ENCODE data around the gene TUBA8. TPM values are rescaled to one million over a fixed set of nuclear protein-coding genes. Genes with fewer than 3 reads are reported as not detected.

The TUBA8 gene
- total RNA-seq, 2 donors from 2014 or later: 1.3 to 2.9 TPM

DNA sequence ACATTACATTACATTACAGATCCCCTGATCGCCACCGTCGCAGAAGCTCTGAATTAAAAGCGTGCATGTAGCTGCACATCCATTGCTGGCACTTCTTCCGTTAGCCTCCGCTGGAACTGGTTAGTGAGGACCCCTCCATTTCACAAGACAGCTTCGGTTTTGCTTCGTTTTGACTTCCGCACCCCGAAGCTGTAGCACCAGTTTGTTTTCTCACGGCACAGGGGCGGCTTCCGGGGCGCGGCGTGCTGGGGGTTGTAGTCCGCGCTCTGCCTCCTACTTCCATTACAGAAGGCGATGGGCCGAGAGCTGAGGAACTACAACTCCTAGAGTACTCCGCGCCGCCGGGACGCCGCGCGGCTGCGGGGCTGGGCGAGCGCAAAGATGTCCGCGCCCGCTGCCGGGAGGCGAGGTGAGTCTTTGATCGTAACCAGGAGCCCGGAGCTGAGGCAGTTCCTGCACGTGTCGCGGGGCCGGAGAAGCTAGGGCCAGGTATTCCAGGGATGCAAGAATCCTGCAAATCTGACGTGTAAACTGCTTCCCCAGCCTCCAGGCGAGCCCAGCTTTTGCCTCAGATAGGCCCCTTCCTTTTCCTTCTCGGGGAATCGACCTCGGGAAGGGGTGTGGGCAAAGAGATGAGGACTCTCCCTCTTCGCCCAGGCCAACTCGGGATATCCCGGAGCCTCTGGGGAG, 32.8 kb upstream of the TUBA8 start, which contains the start of gene PEX26:
PEX26 (plus strand) TSS at position 352 of the 690 bp plus-strand sequence. CDS start 387 bp downstream, outside the sequence.
- Histone ChIP-seq H3K4me3 (peak within 1 kb of the TSS; percentile 88 to 89), H3K27ac (peak within 1 kb of the TSS; percentile 71 to 82), H3K9me3 (no peaks in the 10 kb centered on the region), H3K4me1 (replicated peaks) (peaks cover 19% of the 10 kb centered on the region), H3K36me3 (no peaks in the 10 kb centered on the region), H3K27me3 (replicated peaks; ENCODE audit: insufficient read depth) (no peaks in the 10 kb centered on the region)
- intact Hi-C loops (cut with DNase I): loop anchor here (2.0 to 5.0 kb wide), 2 partner anchors 77 to 170 kb away; no protein-coding TSS in a partner anchor
- TF ChIP-seq POLR2AphosphoS5 (IDR thresholded peaks at IDR 0.05): peak; percentile 98
- TF ChIP-seq POLR2A (IDR thresholded peaks at IDR 0.05): peak; percentile 54
- TF ChIP-seq, protein P1, sequence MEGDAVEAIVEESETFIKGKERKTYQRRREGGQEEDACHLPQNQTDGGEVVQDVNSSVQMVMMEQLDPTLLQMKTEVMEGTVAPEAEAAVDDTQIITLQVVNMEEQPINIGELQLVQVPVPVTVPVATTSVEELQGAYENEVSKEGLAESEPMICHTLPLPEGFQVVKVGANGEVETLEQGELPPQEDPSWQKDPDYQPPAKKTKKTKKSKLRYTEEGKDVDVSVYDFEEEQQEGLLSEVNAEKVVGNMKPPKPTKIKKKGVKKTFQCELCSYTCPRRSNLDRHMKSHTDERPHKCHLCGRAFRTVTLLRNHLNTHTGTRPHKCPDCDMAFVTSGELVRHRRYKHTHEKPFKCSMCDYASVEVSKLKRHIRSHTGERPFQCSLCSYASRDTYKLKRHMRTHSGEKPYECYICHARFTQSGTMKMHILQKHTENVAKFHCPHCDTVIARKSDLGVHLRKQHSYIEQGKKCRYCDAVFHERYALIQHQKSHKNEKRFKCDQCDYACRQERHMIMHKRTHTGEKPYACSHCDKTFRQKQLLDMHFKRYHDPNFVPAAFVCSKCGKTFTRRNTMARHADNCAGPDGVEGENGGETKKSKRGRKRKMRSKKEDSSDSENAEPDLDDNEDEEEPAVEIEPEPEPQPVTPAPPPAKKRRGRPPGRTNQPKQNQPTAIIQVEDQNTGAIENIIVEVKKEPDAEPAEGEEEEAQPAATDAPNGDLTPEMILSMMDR (IDR thresholded peaks at IDR 0.05): no peak
- under 1% methylated on average over 50 of the region's 50 CpGs for WGBS
- peak; percentile 96 for DNase-seq (ENCODE audit: low spot score)

DNA sequence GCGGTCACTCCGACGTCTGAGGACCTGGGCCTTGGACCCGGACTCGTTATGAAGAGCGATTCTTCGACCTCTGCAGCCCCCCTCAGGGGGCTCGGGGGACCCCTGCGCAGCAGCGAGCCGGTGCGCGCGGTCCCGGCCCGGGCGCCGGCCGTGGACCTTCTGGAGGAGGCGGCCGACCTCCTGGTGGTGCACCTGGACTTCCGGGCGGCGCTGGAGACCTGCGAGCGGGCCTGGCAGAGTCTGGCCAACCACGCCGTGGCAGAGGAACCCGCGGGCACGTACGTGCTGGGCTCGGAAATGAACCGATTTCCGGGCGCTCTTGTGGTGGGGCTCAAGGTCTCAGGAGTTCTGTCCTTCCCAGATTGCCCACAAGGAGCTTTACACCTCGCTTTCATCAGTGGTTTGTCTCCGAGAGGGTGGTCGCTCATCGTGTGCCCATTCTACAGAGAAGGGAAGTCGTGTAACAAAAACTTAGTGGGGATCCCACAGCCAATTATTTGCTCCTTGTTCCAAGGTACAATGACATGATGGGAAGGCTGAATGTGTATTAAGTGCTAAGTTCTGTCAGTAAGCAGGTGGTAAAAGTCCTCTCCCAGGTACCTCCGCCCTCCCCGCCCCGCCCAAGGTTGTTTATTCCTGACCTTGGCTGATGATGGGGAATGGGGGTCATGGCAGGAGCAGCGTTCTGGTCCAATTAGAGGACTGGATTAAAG, 32.1 kb upstream of the TUBA8 start:
- intact Hi-C loops (cut with DNase I): loop anchor here (5.0 kb wide), 1 partner anchor 171 kb away; no protein-coding TSS in a partner anchor

DNA sequence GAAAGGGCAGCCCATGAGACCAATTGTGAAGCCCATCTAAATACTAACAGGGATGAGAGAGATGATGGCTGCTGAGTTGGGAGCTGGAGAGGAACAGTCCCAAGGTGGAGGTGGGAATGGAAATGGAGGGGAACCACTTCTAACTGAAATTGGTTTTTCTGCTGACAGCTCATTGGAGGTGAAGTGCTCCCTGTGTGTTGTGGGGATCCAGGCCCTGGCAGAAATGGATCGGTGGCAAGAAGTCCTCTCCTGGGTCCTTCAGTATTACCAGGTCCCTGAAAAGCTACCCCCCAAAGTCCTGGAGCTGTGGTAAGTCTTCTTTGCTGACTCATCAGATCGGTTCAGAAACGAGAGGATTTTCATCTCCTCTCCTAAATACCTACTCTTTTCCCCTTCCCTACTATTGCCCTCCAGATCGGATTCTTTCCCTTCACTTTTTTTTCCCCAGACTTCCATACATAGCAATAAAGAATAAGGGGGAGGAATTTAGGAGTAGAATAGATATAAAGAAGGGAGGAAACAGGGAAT, 30.8 kb upstream of the TUBA8 start:
- Histone ChIP-seq H3K4me3 (no peak overlapping the region), H3K9me3 (no peaks in the 10 kb centered on the region), H3K27ac (no peak overlapping the region), H3K4me1 (replicated peaks) (peaks cover 19% of the 10 kb centered on the region), H3K27me3 (replicated peaks; ENCODE audit: insufficient read depth) (no peaks in the 10 kb centered on the region), H3K36me3 (no peaks in the 10 kb centered on the region)
- 61% methylated on average over 4 of the region's 4 CpGs for WGBS
- intact Hi-C loops (cut with DNase I): loop anchor here (5.0 kb wide), 1 partner anchor 172 kb away; no protein-coding TSS in a partner anchor
- DNase-seq (ENCODE audit: low spot score): no peak
- no peak for TF ChIP-seq POLR2A (IDR thresholded peaks at IDR 0.05)
- no peak for TF ChIP-seq POLR2AphosphoS5 (IDR thresholded peaks at IDR 0.05)
- TF ChIP-seq, protein P1 (IDR thresholded peaks at IDR 0.05): no peak

More for the DNA sequence above, 32.1 kb upstream of the TUBA8 start:
- Histone ChIP-seq H3K9me3 (no peaks in the 10 kb centered on the region), H3K4me3 (peak overlapping the region; percentile 88 to 89), H3K36me3 (no peaks in the 10 kb centered on the region), H3K4me1 (replicated peaks) (peaks cover 19% of the 10 kb centered on the region), H3K27me3 (replicated peaks; ENCODE audit: insufficient read depth) (no peaks in the 10 kb centered on the region), H3K27ac (peak overlapping the region; percentile 71 to 82)
- TF ChIP-seq POLR2A (IDR thresholded peaks at IDR 0.05) (no peak), POLR2AphosphoS5 (IDR thresholded peaks at IDR 0.05) (no peak)
- TF ChIP-seq, protein P1 (IDR thresholded peaks at IDR 0.05): no peak
- 7% methylated on average over 44 of the region's 45 CpGs for WGBS
- DNase-seq (ENCODE audit: low spot score): no peak

DNA sequence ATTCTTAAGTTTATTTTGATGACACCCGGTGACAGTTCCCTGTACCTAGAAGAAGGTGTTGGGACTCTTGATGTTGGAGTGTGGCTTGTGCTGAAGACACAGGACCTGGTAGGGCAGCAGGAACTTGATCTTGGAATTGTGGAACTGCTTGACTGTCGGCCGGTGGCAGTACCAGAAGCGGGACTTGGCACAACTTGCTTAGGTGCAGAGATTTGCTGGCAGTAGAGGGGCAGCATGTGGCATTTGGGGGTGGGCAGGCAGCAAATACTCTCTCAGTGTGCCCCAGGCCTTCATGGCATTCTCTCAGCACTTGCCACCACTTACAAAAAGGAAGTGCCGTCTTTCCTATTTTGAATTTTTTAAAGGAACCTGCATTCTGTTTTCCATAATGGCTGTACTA, 29.2 kb upstream of the TUBA8 start:
- WGBS: 82% methylated on average over 5 of the region's 5 CpGs
- Histone ChIP-seq H3K36me3 (no peaks in the 10 kb centered on the region), H3K9me3 (no peaks in the 10 kb centered on the region), H3K27me3 (replicated peaks; ENCODE audit: insufficient read depth) (no peaks in the 10 kb centered on the region), H3K27ac (no peak overlapping the region), H3K4me3 (no peak overlapping the region), H3K4me1 (replicated peaks) (peaks cover 12% of the 10 kb centered on the region)
- intact Hi-C loops (cut with DNase I): no loop called here
- TF ChIP-seq POLR2A (IDR thresholded peaks at IDR 0.05) (no peak), POLR2AphosphoS5 (IDR thresholded peaks at IDR 0.05) (no peak)
- TF ChIP-seq, protein P1 (IDR thresholded peaks at IDR 0.05): no peak
- no peak for DNase-seq (ENCODE audit: low spot score)
